ENCODE results near the gene PDLIM1.

DNA sequence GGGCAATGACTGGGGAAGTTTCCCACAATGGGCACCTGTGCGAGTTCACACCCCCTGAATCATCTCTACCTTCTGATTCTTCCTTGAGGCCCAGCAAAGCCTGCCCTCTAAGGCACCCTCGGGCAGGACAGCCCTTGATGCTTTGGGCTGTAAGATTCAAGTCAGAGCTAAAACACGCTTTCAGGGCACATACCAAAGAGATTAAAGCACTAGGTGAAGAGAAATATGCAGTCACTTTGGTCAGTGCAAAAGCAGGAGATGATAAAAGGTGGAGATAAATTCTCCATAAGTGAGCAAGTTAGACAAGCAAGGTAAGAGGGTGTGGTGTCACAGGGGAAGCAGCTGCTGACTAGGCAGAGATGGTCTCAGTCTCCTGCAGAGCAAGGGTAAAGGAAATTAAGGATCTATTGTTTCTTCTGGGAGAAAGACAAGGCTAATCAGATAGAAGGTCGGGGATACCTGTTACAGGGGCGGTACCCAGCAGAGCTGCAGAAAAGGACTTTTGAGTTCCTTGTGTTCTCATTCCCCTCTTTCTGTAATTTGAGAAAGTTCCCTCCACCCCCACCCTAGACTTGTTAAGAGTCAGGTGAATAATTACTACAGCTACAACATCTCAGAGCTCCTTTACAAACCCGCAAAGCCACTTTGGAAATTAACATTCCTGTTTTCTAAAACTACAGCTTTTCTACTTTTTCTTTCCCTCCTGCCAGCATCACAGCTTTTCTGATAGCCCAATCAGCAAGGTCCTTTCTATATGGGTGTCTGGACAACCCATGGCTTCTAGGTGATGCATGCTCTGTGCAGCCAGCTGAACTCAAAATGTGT, 26.4 kb downstream of the PDLIM1 start:
- TF ChIP-seq ZNF124 (CRISPR knock-in tag; IDR thresholded peaks at IDR 0.05) = no peak
- TF ChIP-seq, protein P1, sequence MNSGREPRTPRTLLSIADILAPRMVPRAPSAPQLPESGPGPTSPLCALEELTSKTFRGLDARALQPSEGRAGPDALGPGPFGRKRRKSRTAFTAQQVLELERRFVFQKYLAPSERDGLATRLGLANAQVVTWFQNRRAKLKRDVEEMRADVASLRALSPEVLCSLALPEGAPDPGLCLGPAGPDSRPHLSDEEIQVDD (CRISPR knock-in tag; IDR thresholded peaks at IDR 0.05; ENCODE audit: borderline replicate concordance) = no peak
- TF ChIP-seq, protein P2, sequence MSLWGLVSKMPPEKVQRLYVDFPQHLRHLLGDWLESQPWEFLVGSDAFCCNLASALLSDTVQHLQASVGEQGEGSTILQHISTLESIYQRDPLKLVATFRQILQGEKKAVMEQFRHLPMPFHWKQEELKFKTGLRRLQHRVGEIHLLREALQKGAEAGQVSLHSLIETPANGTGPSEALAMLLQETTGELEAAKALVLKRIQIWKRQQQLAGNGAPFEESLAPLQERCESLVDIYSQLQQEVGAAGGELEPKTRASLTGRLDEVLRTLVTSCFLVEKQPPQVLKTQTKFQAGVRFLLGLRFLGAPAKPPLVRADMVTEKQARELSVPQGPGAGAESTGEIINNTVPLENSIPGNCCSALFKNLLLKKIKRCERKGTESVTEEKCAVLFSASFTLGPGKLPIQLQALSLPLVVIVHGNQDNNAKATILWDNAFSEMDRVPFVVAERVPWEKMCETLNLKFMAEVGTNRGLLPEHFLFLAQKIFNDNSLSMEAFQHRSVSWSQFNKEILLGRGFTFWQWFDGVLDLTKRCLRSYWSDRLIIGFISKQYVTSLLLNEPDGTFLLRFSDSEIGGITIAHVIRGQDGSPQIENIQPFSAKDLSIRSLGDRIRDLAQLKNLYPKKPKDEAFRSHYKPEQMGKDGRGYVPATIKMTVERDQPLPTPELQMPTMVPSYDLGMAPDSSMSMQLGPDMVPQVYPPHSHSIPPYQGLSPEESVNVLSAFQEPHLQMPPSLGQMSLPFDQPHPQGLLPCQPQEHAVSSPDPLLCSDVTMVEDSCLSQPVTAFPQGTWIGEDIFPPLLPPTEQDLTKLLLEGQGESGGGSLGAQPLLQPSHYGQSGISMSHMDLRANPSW (CRISPR knock-in tag; IDR thresholded peaks at IDR 0.05; ENCODE audit: borderline replicate concordance) = no peak
- TF ChIP-seq MIER2 (CRISPR knock-in tag; IDR thresholded peaks at IDR 0.05) = no peak
- no peak for TF ChIP-seq ZNF816 (CRISPR knock-in tag; IDR thresholded peaks at IDR 0.05; ENCODE audit: borderline replicate concordance)
- no peak for TF ChIP-seq TAF1 (CRISPR knock-in tag; IDR thresholded peaks at IDR 0.05)
- TF ChIP-seq TCF7 (IDR thresholded peaks at IDR 0.05; ENCODE audit: low read depth) = no peak
- TF ChIP-seq PHF21A (CRISPR knock-in tag; IDR thresholded peaks at IDR 0.05) = no peak
- TF ChIP-seq SOX6 (IDR thresholded peaks at IDR 0.05) = no peak
- no peak for TF ChIP-seq SOX6 (CRISPR knock-in tag; IDR thresholded peaks at IDR 0.05)
